Hepatocyte (in vitro differentiated cells): ENCODE measurements around the gene UBE2D2.

Experiments used
- EZH2 ChIP-seq: fragments of 200-600 bp; sonication (generic); IDR thresholded peaks from 2 replicates; pipeline ENCODE4 v1.6.1; 2016; ENCODE audit warnings: antibody characterized with exemption, mild to moderate bottlenecking, borderline replicate concordance
- EZH2phosphoT487 ChIP-seq: fragments of 200-600 bp; sonication (generic); IDR thresholded peaks from one replicate; pipeline ENCODE4 v1.6.1; 2018; ENCODE audit warnings: antibody characterized with exemption, mild to moderate bottlenecking, low read depth, moderate library complexity; ENCODE audit not compliant: unreplicated experiment, severe bottlenecking
- TF ChIP-seq, protein P1 (sequence below): fragments of 200-600 bp; sonication (generic); IDR thresholded peaks from 2 replicates; pipeline ENCODE4 v1.5.1; 2016; ENCODE audit warnings: antibody characterized with exemption, mild to moderate bottlenecking; ENCODE audit not compliant: poor library complexity

DNA sequence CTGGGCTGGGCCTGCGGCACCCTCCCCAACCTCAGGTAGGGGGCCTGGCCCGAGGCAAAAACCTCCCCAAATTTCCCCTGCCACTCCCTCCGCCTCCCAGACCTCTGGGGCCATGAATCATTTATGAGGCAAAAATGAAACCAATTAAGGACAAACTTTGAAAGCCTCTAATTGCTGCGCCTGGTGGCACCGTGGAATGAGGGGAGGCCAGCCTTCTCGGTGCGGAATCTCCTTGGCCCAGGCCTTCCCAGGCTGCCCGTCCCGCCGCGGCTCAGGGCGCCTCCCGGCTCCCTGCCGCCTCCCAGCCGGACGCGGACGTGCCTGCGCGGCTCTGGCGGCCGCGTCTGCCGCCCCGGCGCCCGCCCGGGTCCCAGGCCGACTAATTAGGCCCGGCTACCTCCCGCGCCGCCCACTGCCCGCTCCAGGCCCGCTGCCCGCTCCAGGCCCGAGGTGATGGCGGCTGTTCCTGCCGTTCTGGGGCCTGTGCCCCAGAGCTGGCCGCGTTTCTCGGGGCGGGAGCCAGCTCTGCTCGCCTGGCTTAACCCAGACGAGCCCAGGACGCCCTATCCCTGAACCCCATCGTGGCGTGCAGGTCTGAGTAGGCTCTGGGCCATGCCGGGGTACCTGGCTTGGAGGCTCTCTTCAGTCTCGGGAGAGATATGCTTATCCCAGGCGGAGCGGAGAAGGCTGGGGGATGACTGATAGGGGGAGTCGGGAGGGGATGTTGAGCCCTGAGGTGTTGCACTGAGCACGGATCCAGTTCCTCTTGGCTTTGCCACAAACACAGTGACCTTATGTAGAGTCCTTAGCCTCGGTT lies 107.1 kb downstream of the UBE2D2 start:
- TF ChIP-seq, protein P1, sequence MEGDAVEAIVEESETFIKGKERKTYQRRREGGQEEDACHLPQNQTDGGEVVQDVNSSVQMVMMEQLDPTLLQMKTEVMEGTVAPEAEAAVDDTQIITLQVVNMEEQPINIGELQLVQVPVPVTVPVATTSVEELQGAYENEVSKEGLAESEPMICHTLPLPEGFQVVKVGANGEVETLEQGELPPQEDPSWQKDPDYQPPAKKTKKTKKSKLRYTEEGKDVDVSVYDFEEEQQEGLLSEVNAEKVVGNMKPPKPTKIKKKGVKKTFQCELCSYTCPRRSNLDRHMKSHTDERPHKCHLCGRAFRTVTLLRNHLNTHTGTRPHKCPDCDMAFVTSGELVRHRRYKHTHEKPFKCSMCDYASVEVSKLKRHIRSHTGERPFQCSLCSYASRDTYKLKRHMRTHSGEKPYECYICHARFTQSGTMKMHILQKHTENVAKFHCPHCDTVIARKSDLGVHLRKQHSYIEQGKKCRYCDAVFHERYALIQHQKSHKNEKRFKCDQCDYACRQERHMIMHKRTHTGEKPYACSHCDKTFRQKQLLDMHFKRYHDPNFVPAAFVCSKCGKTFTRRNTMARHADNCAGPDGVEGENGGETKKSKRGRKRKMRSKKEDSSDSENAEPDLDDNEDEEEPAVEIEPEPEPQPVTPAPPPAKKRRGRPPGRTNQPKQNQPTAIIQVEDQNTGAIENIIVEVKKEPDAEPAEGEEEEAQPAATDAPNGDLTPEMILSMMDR, result no peak
- TF ChIP-seq EZH2, result no peak
- TF ChIP-seq EZH2phosphoT487, result no peak
